PC-9 (cell line): ENCODE results near the gene NCOA5.

Experiments used
- EZH2 ChIP-seq: fragments of 200-600 bp; sonication (generic); IDR thresholded peaks from 2 replicates; pipeline ENCODE4 v1.8.0; 2017; ENCODE audit warnings: antibody characterized with exemption, low read depth
- TF ChIP-seq, protein P1 (sequence below): fragments of 200-600 bp; sonication (generic); conservative IDR thresholded peaks from 2 replicates; pipeline ENCODE4 v1.6.1; 2017; ENCODE audit warnings: mixed run types, antibody characterized with exemption, mild to moderate bottlenecking, moderate library complexity

DNA sequence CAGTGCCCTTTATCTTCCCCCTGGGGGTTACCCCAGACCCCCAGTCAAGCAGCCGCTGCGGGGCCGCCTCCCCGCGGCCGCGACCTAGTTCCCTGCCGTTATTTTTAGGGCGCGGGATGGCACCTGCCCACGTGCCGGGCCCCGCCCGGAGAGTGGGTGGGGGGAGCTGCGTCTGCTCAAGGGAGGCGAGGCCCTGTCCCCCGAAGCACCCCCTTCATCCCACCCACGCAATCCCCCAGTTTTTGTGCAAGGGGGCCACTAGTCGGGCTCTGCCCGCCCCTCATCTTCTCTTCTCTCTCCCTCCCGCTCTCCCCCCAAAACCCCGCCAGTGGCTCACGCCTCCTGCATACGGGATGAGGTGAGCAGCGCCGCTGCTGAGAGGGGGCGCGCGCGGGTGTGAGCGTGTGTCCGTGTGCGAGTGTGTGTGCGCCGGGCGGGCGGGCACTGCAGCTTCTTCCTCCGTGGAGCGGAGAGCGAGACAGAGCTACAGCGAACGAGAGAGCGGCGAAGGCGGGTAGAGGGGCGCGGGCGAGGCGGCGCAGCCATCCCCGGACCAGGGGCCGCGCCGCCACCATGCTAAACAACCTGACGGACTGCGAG lies 60.9 kb downstream of the NCOA5 start, which contains the start of gene SLC12A5:
- TF ChIP-seq, protein P1, sequence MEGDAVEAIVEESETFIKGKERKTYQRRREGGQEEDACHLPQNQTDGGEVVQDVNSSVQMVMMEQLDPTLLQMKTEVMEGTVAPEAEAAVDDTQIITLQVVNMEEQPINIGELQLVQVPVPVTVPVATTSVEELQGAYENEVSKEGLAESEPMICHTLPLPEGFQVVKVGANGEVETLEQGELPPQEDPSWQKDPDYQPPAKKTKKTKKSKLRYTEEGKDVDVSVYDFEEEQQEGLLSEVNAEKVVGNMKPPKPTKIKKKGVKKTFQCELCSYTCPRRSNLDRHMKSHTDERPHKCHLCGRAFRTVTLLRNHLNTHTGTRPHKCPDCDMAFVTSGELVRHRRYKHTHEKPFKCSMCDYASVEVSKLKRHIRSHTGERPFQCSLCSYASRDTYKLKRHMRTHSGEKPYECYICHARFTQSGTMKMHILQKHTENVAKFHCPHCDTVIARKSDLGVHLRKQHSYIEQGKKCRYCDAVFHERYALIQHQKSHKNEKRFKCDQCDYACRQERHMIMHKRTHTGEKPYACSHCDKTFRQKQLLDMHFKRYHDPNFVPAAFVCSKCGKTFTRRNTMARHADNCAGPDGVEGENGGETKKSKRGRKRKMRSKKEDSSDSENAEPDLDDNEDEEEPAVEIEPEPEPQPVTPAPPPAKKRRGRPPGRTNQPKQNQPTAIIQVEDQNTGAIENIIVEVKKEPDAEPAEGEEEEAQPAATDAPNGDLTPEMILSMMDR = no peak
- TF ChIP-seq EZH2 = no peak
